DMS53 treated with DMSO at 0.1 percent for 48 hours (cell line): ENCODE data around the gene IQGAP2.

Experiments
- DNase-seq: peaks from one replicate; lab custom pipeline; 2025; ENCODE audit not compliant: unreplicated experiment; lab: John Stamatoyannopoulos, UW

Gene IQGAP2

DNA sequence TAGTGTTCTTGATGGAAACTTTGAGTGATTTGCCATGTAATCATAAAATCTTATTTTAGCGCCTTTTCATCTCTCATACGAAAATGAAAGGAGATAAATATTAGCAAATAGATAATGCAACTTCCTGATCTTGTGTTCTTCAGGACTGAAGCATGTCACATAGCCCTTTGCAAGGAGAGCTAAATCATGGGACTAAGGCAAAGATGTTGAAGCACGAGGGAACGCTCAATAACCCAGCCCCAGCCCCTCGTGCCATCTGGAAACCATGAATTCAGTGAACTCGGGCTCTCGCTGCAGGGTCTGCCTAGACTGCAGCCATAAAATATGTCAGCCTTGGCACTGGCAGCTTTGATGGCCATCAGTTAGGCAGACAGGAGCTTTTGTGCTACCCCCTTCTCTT is 161.9 kb downstream of the IQGAP2 start:
- DNase-seq: no peak

DNA sequence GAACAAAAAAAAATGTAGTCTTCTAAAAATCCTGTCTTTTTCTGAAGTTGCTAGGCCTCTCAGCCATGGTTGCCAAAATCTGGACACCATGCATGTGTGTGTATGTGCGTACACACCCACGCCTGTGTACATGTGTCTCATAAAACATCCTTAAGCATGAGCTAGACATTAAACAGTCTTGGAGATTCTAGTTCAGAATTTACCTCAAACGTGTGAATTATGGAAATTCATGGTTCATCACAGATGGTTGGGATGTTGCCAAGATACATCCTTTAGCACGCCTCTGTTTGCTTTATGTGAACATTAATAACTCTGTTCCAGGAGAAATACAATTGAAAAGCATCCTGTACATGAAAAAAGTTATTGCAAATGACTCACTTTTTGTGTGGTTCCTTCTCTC is 167.1 kb downstream of the IQGAP2 start:
- DNase-seq: no peak

DNA sequence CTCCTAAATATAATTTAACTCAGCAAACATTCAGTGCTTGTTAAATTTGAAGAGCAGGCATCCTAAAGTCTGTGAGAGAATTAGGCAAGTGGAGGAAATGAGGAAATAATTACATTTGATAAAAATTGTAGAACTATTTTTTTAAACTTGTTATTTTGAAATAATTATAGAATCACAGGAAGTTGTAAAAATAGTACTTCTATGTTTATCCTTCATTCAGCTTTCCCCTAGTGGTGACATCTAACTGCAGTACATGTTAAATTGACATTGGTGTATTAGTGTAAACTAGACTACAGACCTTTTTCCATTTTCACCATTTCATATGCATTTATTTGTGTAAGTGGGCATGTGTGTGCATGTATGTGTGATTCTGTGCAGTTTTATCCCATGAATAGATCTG is 168.5 kb downstream of the IQGAP2 start:
- no peak for DNase-seq

DNA sequence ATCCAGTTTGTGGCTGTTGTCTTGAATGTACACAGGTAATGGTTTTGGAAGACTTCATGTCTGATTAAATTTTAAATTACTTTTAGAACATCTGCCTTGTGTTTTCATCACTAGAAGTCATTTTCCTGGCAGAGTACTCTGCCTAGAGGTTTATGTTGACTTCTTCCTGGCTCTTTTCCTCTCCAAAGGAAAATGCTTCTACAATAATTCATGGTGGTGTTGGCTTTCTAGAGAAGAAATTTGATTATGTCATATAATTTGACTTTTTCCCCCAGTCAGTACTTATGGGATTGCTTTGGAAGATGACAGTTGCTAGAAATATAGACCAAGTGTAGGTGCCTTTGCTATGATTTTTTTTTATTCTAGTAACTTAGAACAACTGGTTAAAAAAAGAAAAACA is 173.4 kb downstream of the IQGAP2 start:
- no peak for DNase-seq

DNA sequence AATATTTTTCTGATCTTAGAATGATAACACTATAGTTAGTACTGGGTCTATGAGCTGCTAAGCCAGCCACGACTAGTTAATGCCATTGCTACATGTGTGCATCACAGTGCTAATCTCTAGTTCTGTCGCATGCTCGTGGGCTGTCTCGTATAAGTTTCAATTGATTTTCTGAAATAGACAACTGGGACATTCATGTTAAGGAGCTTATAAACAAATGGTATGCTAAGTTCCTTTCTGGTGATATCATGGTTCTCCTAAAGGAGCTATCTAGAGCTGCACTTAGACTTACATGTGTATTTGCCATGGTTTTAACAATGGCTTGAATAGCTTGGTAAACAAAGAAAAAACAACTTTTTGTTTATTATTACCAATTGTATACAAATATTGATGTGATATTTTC is 173.9 kb downstream of the IQGAP2 start:
- DNase-seq: no peak

DNA sequence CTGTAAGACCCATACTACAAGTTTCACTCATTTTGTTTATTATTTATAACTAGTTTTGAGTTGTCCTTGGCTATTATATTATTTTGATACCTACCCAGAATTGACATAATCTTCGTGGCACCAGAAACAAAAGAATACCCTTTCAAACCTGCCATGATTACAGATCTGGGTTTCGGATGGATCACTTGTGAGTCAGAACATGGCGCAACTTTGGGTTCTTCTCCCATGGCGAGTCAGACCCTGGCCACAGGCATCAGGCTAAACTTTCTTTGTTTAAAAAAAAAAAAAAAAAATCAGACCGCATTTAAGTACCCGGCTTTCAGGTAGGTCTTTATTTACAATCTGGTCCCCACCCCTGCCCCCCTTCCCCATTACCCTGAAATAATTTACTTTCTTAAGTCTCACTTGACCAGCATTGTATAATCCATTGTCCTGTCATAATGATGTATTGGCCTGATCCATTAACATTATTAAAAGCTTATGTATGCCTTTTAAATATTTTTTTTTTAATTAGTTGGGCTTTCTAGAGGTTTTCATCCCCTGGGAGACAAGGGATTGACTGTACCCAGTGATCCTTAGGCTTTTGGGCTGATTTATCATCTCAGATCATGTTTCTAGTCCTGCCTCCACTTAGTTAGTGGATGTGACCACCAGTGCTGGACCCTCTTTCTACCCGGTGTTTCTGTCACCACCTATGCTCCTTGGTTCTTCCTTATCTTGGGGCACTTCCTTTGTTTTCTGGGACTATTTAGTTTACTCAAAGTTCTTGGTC is 176.3 kb downstream of the IQGAP2 start:
- DNase-seq: no peak

DNA sequence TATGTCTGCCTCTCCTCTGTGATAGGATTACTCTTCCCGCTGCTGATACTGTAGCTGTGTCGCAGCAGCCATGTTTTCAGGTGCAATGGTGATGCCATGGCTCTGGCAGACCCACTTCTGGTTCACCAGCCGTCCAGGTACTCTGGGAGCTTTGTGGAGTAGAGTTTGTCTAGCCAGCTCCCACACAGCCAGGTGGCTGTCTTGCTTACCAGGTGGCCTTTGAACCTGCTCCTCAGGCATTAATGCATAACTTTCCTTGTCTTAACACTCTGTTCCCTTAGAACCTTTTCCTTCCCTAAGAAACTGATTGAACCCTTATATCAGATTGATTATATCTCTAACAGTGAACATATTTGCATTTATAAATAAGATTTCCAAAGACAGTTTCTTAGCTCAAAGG is 177.9 kb downstream of the IQGAP2 start:
- DNase-seq: no peak

DNA sequence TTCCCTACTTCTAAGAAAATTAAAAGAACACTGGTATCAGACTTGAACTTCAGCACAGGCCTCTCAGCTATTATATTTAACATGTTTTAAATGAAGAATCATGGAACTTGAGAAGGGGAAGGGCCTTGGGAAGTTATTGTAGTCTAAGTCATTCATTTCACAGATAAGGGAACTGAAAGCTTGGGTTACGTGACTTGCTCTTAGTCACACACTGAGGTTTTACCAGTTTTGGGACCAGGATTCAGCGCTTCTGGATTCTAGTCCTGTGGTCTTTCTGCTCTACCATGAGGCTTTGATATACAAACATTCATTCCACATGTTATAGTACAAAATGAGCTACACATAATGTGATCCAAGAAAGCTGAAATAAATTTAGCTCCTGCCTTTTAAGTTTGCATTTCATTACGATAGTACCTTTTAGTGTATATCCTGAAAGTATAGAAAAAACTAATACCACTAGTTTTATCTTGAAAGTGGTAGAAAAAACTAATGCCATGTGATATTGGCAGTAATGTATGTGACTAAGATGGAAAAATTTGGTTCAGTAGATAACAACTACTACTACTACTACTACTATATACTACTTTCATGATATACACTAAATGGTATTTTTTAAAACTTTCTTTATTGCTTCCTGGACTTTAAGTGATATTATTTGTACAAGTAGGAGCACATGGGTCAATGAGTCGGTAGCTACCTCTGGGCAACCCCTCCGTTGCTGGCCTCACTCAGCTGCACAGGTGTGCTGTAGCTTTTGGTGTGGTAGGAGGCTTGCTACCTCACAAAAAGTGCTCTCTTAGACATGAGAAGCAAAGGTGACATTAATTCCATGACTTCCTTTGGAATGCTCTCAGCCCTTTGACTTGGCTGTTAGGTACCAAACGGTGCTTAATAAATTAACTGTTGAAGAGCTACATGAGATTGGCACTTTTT is 179.4 kb downstream of the IQGAP2 start:
- no peak for DNase-seq

DNA sequence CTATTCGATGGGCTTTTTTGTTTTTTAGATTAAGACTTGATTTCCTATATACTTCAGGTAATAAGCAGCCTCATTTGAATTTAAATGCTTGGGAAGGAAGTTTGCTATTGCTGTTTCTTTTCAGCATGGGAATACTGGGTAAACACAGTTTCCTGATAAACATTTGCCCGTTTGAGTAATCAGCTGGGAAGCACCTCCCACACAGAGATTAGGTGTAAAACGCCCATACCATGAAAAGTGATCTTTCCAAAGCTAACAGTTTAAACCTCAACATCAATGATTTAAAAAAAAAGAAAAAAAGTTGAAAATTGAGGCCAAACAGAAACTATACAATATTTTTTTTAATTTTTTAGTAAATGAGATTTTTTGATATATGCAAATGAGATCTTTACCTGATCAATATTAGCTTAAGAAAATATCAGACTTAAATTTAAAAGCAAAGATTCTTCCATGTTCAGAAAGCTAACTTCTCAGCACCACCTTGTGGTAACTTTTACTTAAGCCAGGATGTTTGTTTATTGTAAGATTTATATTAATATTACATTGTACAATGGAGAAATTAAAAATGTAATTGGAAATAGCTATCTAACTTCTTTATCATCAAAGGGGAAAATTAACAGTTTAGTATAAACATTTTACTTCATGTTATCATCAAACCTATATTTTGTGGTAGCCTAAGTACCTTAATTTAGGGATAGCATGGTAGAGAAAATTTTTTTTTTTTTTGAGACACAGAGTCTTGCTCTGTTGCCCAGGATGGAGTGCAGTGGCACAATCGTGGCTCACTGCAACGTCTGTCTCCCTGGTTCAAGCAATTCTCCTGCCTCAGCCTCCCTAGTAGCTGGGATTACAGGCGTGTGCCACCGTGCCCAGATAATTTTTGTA is 180.3 kb downstream of the IQGAP2 start:
- DNase-seq: no peak

DNA sequence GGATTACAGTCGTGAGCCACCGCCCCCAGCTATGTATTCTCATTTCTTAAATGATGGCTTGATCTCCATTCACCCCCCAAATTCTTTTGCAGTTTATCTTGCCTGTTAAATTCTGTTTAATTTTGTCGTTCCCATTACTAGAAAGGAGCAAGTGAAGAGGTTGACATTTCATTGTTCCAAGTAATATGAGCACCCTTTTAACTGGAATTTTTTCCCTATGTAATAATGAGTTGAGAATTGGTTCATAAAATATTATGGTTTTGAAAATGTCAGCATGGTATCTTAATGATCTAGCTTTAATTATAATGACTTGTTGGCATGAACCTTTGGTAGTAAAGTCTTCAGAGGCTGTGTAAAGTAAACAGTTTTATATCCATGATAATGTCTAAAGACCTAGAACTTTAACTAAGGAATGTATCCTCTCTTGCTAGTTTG is 182.7 kb downstream of the IQGAP2 start:
- DNase-seq: no peak

DNA sequence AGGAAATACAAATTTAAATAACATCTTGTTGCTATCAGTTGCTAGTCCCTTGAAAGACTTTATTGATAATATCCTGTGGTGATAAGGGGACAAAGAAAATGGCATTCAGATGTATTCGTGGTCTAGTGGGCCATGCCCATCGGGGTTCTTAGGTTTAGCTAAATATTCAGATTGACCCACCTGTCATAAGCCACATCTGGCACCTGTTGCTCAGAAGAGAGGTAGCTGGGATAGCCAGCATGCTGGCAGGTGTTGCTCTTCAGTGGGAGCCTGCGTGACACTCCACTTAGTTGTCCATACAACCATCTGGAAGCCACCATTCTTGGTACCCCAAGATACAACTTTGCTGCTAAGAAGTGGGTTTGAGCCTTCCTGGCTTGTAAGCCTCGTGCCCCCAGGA is 183.4 kb downstream of the IQGAP2 start:
- no peak for DNase-seq

DNA sequence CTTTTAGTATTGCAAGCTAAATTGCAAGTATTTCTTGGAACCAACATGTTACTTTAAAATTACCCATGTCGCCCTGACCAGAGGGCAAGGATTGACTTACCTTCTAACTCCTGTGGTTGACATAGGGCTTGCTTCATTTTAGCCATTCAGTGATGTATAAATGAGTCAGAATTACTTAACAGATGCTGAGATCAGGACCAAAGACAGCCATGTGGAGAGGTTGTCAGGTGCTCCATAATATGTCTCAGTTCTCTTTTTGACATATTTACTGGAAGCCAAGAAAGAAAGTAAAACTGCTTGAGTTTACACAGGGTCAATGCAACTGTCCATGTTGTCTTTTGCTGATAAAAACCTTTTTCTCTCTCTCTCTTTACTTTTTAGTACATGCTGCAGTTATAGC is 186.9 kb downstream of the IQGAP2 start:
- no peak for DNase-seq

DNA sequence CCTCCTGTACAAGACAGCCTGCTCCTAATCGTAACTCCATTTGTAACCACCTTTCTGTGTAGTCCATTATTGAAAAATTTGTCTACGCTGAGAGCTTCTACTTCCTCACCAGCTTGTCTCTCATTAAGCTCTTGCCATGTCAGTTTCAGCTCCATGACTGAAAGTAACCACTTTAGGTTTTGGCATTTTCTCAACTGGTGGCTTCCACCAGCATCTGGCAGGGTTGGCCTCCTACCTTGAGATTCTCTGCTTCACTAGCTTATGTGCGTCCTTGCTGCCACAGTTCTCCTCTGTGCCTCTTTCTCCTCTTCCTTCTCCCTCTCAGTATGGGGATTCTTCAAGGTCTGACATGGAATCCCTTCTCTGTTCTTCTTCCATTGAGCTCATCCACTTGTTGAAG is 188.3 kb downstream of the IQGAP2 start:
- no peak for DNase-seq

DNA sequence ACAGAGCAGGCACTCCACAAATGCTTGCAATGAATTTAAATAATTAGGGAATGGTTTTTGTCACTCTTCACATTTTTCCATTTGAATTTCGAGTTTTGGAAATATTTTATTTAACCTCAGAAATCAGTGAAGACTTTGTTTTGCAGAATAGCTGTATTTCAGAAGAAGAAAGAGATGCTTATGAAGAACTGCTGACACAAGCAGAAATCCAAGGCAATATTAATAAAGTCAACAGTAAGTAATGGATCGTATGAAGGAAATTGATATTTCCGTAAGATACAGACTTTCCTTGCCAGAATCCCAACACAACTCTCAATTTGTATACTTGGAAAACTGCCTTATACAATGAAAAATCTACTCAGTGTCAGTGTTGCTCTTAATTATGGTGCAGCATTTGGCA is 189.6 kb downstream of the IQGAP2 start:
- DNase-seq: no peak

DNA sequence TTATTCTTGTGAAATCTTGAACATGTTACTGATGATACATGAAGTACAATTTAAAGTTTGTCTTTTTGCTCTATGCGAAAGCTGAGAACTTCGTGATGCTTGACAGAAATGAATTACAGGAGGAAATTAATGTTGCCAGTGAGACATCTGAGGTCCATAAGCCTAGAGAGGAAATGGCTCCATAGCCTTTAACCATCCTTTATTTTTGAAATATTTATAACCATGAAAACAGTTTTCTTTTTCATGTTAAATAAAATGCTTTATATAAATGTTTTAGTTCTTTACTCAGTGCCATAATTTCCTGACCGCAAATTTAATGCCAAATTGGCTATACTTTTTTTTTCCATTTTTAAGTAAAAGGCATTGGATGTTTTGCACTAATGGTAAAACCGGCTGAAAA is 191.0 kb downstream of the IQGAP2 start:
- DNase-seq: no peak

DNA sequence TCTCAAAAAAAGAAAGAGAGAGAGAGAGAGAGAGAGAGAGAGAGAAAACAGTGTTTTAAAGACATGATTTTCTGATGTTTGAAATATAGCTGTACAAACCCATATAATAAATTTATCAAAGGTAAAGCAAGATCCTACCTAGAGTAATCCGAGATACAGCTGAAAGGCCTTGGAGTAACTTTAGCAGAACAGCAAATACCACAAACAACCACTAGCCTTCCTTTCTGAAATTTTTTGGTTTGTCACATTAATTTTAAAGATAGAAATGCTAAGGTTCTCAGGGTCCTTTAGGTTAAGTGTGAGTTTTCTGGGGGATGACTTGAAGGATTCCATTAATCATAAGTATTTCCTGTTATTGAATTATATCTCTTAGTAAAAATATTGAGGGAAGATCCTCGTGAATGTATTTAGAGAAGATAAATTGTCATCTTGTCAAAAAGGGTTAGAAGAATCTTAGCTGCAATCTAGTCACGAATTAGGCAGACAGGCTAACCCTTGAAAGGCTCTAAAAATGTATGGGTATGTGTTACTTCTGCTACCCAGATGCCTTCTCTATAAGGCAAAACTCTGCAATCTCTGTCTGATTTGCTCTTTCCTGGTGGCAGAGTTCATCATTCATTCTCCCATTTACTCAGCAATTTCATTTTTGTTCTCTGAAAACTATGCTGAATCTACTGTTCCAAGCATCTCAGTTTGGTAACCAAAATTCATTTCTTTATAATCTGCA is 192.8 kb downstream of the IQGAP2 start:
- no peak for DNase-seq

DNA sequence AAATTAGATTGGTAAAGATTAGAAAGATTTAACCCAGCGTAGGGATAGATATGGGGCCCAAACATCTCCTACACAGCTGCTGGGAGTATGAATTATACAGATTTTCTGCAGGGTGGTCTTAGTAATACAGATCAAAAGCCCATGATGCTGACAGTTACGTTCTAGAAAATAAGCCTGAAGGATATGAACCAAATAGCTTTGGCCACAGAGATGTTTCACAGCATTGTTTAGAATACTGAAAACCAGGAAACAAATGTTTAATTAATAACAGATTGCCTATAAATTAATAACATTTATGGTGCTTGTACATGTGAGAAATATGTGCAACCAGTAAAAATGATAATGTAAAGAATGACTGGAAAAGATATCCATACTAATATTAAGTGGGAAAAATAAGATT is 195.4 kb downstream of the IQGAP2 start:
- no peak for DNase-seq

DNA sequence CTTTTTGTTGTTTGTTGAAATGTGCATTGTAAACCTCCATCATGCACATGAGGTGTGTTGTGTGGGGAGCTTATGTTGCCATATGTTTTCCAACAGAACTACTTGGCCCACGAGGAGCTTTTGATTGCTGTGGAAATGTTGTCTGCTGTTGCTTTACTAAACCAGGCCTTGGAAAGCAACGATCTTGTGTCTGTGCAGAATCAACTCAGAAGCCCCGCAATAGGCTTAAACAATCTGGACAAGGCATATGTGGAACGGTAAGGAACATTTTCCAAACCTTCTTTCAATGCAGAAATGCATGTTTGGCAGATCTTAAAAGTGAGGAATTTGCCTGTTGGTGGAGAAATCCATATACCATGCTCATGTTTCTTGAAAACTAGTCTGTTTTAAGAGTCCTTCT is 197.6 kb downstream of the IQGAP2 start:
- no peak for DNase-seq

DNA sequence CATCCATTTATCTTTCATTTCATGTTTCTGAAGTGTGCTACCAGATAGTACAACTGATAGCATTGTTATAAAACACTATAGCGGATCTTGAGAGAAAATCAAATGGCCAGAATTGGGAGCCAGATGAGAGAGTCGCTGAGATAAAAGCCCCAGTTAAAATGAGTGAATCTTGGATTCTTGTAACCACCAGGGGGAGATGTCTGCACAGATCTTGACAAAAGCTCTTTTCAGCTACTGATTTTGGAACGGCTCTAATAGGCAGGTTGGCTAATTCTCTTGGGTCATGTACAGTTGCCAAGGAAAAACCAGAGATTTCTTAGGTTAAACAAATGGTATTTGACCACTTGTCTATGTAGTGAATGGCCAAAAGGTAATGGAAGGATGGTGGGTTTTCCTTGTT is 198.4 kb downstream of the IQGAP2 start:
- DNase-seq: peak; percentile 36

DNA sequence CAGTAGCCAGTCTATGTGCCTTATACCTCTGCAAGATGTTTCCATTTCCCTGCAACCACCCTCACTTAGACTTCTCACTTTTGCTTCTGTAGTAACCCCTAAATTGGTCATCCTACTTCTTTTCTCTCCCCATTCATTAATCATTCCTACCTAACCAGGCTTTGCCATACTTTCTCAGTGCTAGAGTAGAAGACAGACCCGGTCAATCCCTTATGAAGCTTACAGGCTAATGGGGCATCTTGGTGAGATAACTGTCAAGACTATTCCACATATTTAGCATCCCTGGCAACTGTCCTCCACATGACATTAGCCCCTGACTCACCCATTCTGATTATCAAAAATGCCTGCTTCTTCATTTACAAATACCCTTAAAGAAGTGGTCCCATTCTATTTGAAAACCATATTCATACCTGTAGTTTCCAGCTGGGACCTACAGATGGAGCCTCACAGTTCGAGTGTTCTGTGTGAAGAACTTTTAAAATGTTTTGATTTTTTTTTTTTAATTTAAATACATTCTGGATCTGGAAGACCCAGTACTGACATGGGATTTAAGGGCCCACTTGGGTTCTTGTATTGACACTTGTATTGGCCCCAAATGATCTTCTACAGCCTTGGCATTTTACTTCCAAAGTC is 199.1 kb downstream of the IQGAP2 start:
- no peak for DNase-seq
